IMR-90 (cell line): ENCODE data around the gene IFI44L. TPM values are rescaled to one million over a fixed set of nuclear protein-coding genes. Genes with fewer than 3 reads are reported as not detected.

Experiments used
- ATAC-seq: fragments of 200-7000 bp; cut with Tn5 transposase; 2 replicates; pipeline ENCODE4 v1.9.1; 2020; ENCODE audit warnings: low read depth, mild to moderate bottlenecking, moderate library complexity
- BruUV-seq: library from RNA; stranded (reverse); fragments of 400-500 nt; replicated peaks from 2 replicates; lab custom pipeline; 2021; lab: Mats Ljungman, UMichigan
- CTCF ChIA-PET: fragments of 300-600 bp; formaldehyde crosslinking; extraction: SDS; loops from one replicate; lab custom pipeline; 2021; ENCODE audit warnings: antibody characterized with exemption; lab: Yijun Ruan, JAX
- POLR2A ChIA-PET: fragments of 300-600 bp; sonication (Branson Sonifier 250); formaldehyde crosslinking; loops from one replicate; lab custom pipeline; 2022; ENCODE audit warnings: antibody characterized with exemption; ENCODE audit not compliant: unreplicated experiment; lab: Charles Lee
- DNase-seq: peaks from one replicate; pipeline ENCODE4 v3.0.0; 2013
- H2AFZ ChIP-seq: replicated peaks from 2 replicates; pipeline ENCODE3; 2013; ENCODE audit warnings: low read length, mild to moderate bottlenecking; ENCODE audit not compliant: poor library complexity
- H2AK5ac ChIP-seq: 2 replicates; pipeline ENCODE4 v1.6.1; 2013; ENCODE audit warnings: low read depth, low read length, inconsistent platforms
- H2AK9ac ChIP-seq: replicated peaks from 2 replicates; pipeline ENCODE3; 2013; ENCODE audit warnings: mild to moderate bottlenecking, low read depth, low read length, moderate library complexity; ENCODE audit not compliant: poor library complexity
- H2BK120ac ChIP-seq: 2 replicates; pipeline ENCODE4 v1.6.1; 2013; ENCODE audit warnings: low read depth, low read length, inconsistent platforms
- H2BK15ac ChIP-seq: 3 replicates; pipeline ENCODE4 v1.6.1; 2013; ENCODE audit warnings: low read depth, low read length, inconsistent platforms
- H2BK20ac ChIP-seq: 2 replicates; pipeline ENCODE4 v1.6.1; 2013; ENCODE audit warnings: low read depth, mild to moderate bottlenecking, inconsistent platforms, low read length, moderate library complexity
- H2BK5ac ChIP-seq: 2 replicates; pipeline ENCODE4 v1.6.1; 2013; ENCODE audit warnings: mild to moderate bottlenecking, low read depth, low read length, inconsistent platforms; ENCODE audit not compliant: poor library complexity, severe bottlenecking
- H3K14ac ChIP-seq: replicated peaks from 2 replicates; pipeline ENCODE4 v1.6.1; 2013; ENCODE audit warnings: low read depth, low read length, inconsistent platforms
- H3K18ac ChIP-seq: 2 replicates; pipeline ENCODE4 v1.6.1; 2013; ENCODE audit warnings: low read depth, low read length, control low read depth
- H3K23ac ChIP-seq: 2 replicates; pipeline ENCODE4 v1.6.1; 2013; ENCODE audit warnings: low read depth, low read length, inconsistent platforms
- H3K27ac ChIP-seq: 2 replicates; pipeline ENCODE4 v1.5.1; 2013; ENCODE audit warnings: mild to moderate bottlenecking, control low read depth, low read length; ENCODE audit not compliant: insufficient read depth
- H3K27me3 ChIP-seq: 2 replicates; pipeline ENCODE4 v1.6.1; 2013; ENCODE audit warnings: low read length; ENCODE audit not compliant: control insufficient read depth, insufficient read depth
- H3K36me3 ChIP-seq: 2 replicates; pipeline ENCODE4 v1.6.1; 2013; ENCODE audit warnings: low read length, mixed read lengths; ENCODE audit not compliant: control insufficient read depth, insufficient read depth
- H3K4ac ChIP-seq: 2 replicates; pipeline ENCODE4 v1.6.1; 2013; ENCODE audit warnings: low read depth, low read length, inconsistent platforms
- H3K4me1 ChIP-seq: 2 replicates; pipeline ENCODE4 v1.6.1; 2013; ENCODE audit warnings: low read length, mixed read lengths; ENCODE audit not compliant: control insufficient read depth, insufficient read depth
- H3K4me2 ChIP-seq: 2 replicates; pipeline ENCODE4 v1.6.1; 2013; ENCODE audit warnings: low read depth, mild to moderate bottlenecking, control low read depth, low read length, moderate library complexity
- H3K4me3 ChIP-seq: 2 replicates; pipeline ENCODE4 v1.5.1; 2013; ENCODE audit warnings: low read depth, mild to moderate bottlenecking, control low read depth, low read length, moderate library complexity; ENCODE audit not compliant: insufficient read depth
- H3K56ac ChIP-seq: 2 replicates; pipeline ENCODE4 v1.6.1; 2013; ENCODE audit warnings: low read length, inconsistent platforms; ENCODE audit not compliant: insufficient read depth; ENCODE audit errors: extremely low read depth
- H3K79me1 ChIP-seq, 2 experiments: 2 replicates each; pipeline ENCODE4 v1.6.1; 2013; ENCODE audit warnings: low read length in 2 of 2, inconsistent platforms in 1 of 2, low read depth in 1 of 2
- H3K9ac ChIP-seq: 2 replicates; pipeline ENCODE4 v1.6.1; 2013; ENCODE audit warnings: low read depth, low read length, control low read depth
- H3K9me1 ChIP-seq: 2 replicates; pipeline ENCODE4 v1.6.1; 2013; ENCODE audit warnings: low read length, inconsistent platforms; ENCODE audit not compliant: insufficient read depth
- H3K9me3 ChIP-seq: 2 replicates; pipeline ENCODE4 v1.6.1; 2013; ENCODE audit warnings: low read length; ENCODE audit not compliant: control insufficient read depth, insufficient read depth
- H4K20me1 ChIP-seq: 2 replicates; pipeline ENCODE4 v1.6.1; 2013; ENCODE audit warnings: low read length, inconsistent platforms; ENCODE audit not compliant: insufficient read depth
- H4K5ac ChIP-seq: 2 replicates; pipeline ENCODE4 v1.6.1; 2013; ENCODE audit warnings: mild to moderate bottlenecking, low read depth, low read length, control low read depth
- H4K8ac ChIP-seq, 2 experiments: 2 replicates each; pipeline ENCODE4 v1.6.1; 2013; ENCODE audit warnings: low read depth in 2 of 2, low read length in 2 of 2, control low read depth in 1 of 2, inconsistent platforms in 1 of 2
- H4K91ac ChIP-seq: 2 replicates; pipeline ENCODE4 v1.6.1; 2013; ENCODE audit warnings: low read depth, low read length, inconsistent platforms; ENCODE audit not compliant: insufficient read depth
- BHLHE40 ChIP-seq: fragments of 150-350 bp; IDR thresholded peaks from 2 replicates; pipeline ENCODE4 v1.6.1; 2016; ENCODE audit warnings: mild to moderate bottlenecking, low read depth, low read length
- CEBPB ChIP-seq: IDR thresholded peaks from 2 replicates; pipeline ENCODE4 v1.6.1; 2012; ENCODE audit warnings: low read depth, low read length, improper control_type of control experiment
- CTCF ChIP-seq: conservative IDR thresholded peaks from 2 replicates; pipeline ENCODE4 v1.5.1; 2012; ENCODE audit warnings: mild to moderate bottlenecking, low read depth, low read length, improper control_type of control experiment
- MAFK ChIP-seq: IDR thresholded peaks from 2 replicates; pipeline ENCODE4 v1.6.1; 2012; ENCODE audit warnings: low read depth, low read length, improper control_type of control experiment
- MXI1 ChIP-seq: IDR thresholded peaks from 2 replicates; pipeline ENCODE4 v1.6.1; 2012; ENCODE audit warnings: low read depth, mild to moderate bottlenecking, low read length, moderate library complexity, borderline replicate concordance
- NFE2L2 ChIP-seq: fragments of 150-350 bp; IDR thresholded peaks from 2 replicates; pipeline ENCODE4 v1.6.1; 2016; ENCODE audit warnings: low read depth, mild to moderate bottlenecking, low read length
- POLR2A ChIP-seq: IDR thresholded peaks from 2 replicates; pipeline ENCODE4 v1.6.1; 2012; ENCODE audit warnings: mild to moderate bottlenecking, low read depth, low read length
- RAD21 ChIP-seq: IDR thresholded peaks from 2 replicates; pipeline ENCODE4 v1.6.1; 2012; ENCODE audit warnings: low read length, improper control_type of control experiment
- RCOR1 ChIP-seq: IDR thresholded peaks from 2 replicates; pipeline ENCODE4 v1.6.1; 2012; ENCODE audit warnings: mild to moderate bottlenecking, low read length, improper control_type of control experiment; ENCODE audit not compliant: insufficient replicate concordance
- RFX5 ChIP-seq: IDR thresholded peaks from 2 replicates; pipeline ENCODE4 v1.8.0; 2012; ENCODE audit warnings: low read depth, mild to moderate bottlenecking, low read length, moderate library complexity
- SMC3 ChIP-seq: fragments of 150-350 bp; IDR thresholded peaks from 2 replicates; pipeline ENCODE4 v1.6.1; 2016; ENCODE audit warnings: low read depth, mild to moderate bottlenecking, antibody characterized with exemption, low read length, moderate library complexity
- WGBS, 2 experiments: methylation state at CpG; one replicate each; pipeline versions ENCODE4 v1.1.5 to v1.1.7; 2013; ENCODE audit warnings: missing lambda C conversion rate in 2 of 2; ENCODE audit not compliant: insufficient read length in 1 of 2; ENCODE audit errors: extremely low coverage in 2 of 2; 5-methylcytosine and 5-hydroxymethylcytosine counted together
- dilution Hi-C: fragments of 300-500 bp; cut with HindIII; formaldehyde crosslinking; loops from one replicate; pipeline ENCODE4 v1.14.3; 2018; ENCODE audit warnings: low sequenced_read_pairs; ENCODE audit not compliant: unreplicated experiment
- in situ Hi-C: fragments of 300-500 bp; cut with MboI; formaldehyde crosslinking; loops from 3 replicates; pipeline ENCODE4 v1.14.3; 2019; ENCODE audit warnings: low sequenced_read_pairs, inconsistent platforms, mixed read lengths
- intact Hi-C: fragments of 100-400 bp; cut with micrococcal nuclease; formaldehyde crosslinking; loops from 2 replicates; pipeline ENCODE4 v1.10.0; 2022
- polyA plus RNA-seq, 3 experiments: library from polyadenylated mRNA; depleted of rRNA; stranded (reverse); fragments of >200 nt; gene quantifications; 2 replicates each; pipeline ENCODE4 v1.2.3, GENCODE V29; 2012; ENCODE audit warnings: low replicate concordance in 1 of 3
- total RNA-seq: library from RNA; depleted of rRNA; stranded (reverse); fragments of >200 nt; gene quantifications from 2 replicates; pipeline ENCODE4 v1.2.3, GENCODE V29; 2012
- TF ChIP-seq, protein P1 (sequence below): fragments of 150-350 bp; IDR thresholded peaks from 2 replicates; pipeline ENCODE4 v1.6.1; 2016; ENCODE audit warnings: low read depth, mild to moderate bottlenecking, low read length, moderate library complexity, borderline replicate concordance

The IFI44L gene
- total and polyA plus RNA-seq, 2 of the 4 experiments (the other 2 are of a cell fraction) = 0.18 to 0.19 TPM

DNA sequence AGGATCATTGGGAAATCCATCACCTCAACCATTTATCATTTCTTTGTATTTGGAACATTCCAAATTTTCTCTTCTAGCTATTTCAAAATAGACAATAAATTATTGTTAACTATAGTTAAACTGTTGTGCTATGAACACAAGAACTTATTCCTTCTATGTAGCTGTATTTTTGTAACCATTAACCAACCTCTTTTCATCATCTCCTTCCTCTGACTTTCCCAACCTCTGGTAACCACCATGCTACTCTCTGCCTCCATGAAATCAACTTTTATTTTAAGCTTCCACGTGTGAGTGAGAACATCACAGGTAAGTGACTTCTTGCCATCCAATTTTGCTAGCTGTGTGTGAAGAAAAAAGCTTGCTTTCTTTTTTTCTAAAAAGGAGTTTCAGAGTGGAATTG, 418 bp downstream of the IFI44L start:
- Histone ChIP-seq H3K9me3 (no peaks in the 10 kb centered on the region), H4K20me1 (no peaks in the 10 kb centered on the region), H3K4me1 (peaks cover 2% of the 10 kb centered on the region), H3K18ac (no peak overlapping the region), H4K8ac (no peak overlapping the region), H3K56ac (no peak overlapping the region; the same call in 1 of the 2 replicates), H3K9me1 (no peaks in the 10 kb centered on the region), H3K36me3 (no peaks in the 10 kb centered on the region), H3K27ac (peak overlapping the region; percentile 13; the same call in 1 of the 2 replicates), H3K79me1 (no peaks in the 10 kb centered on the region), H3K23ac (no peak overlapping the region), H3K4me3 (no peak overlapping the region), H2AK5ac (no peak overlapping the region; the same call in 1 of the 2 replicates), H4K5ac (no peak overlapping the region), H2BK15ac (no peak overlapping the region), H3K4me2 (peak overlapping the region; percentile 65), H3K27me3 (no peaks in the 10 kb centered on the region), H4K91ac (no peak overlapping the region), H2BK20ac (peak overlapping the region; percentile 38; the same call in 1 of the 2 replicates), H3K4ac (0 out of 2 replicates have a peak overlapping the region, but pooled peaks have one; percentile 48), H3K14ac (peak overlapping the region; percentile 31; the same call in 1 of the 2 replicates), H2BK120ac (no peak overlapping the region), H3K9ac (peak overlapping the region; percentile 36; the same call in 1 of the 2 replicates), H2AFZ (no peak overlapping the region), H2AK9ac (no peak overlapping the region), H2BK5ac (peak overlapping the region; percentile 40)
- CTCF ChIA-PET = interaction anchor here (0.6 to 1.2 kb wide), 2 partner anchors 210 to 245 kb away, joined by 5 to 6 read pairs; no protein-coding TSS in a partner anchor
- POLR2A ChIA-PET = no interaction called here
- WGBS, 2 experiments = no CpG with 5 or more reads among the region's 1 CpG
- TF ChIP-seq RAD21 (no peak), NFE2L2 (no peak), RCOR1 (no peak), CTCF (no peak), MAFK (no peak), RFX5 (no peak), BHLHE40 (no peak), POLR2A (no peak), SMC3 (no peak), CEBPB (no peak), MXI1 (no peak)
- TF ChIP-seq, protein P1, sequence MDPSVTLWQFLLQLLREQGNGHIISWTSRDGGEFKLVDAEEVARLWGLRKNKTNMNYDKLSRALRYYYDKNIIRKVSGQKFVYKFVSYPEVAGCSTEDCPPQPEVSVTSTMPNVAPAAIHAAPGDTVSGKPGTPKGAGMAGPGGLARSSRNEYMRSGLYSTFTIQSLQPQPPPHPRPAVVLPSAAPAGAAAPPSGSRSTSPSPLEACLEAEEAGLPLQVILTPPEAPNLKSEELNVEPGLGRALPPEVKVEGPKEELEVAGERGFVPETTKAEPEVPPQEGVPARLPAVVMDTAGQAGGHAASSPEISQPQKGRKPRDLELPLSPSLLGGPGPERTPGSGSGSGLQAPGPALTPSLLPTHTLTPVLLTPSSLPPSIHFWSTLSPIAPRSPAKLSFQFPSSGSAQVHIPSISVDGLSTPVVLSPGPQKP = no peak
- intact Hi-C loops = no loop called here
- DNase-seq = no peak
- in situ Hi-C loops = no loop called here
- BruUV-seq = no TSS peak
- ATAC-seq = no peak
- dilution Hi-C loops = no loop called here
